T-cell (primary cell): ENCODE measurements around the gene CETP. TPM values are rescaled to one million over a fixed set of nuclear protein-coding genes. Genes with fewer than 3 reads are reported as not detected.

Experiments
- total RNA-seq, 35 experiments: library from RNA in 6 of 35; stranded (reverse) in 6 of 35; fragments of 120-200 nt in 1 of 35; gene quantifications; one replicate each; pipeline versions ENCODE4 v1.2.1 to v1.2.4 and lab custom pipeline; 2013 to 2026

CETP gene
- total RNA-seq, 5 donors from 2014 or later (not counting 1 experiment from before 2014, with no cell fraction given), result 0.18 to 0.25 (median 0.19) TPM; not detected in 2

Other genes starting within 250 kb of the CETP start
- gene NUP93, start 231.8 kb upstream of the CETP start, total RNA-seq, result 10 to 100 TPM; 52.6 to 72.4 (median 60.5) TPM
- under 1 TPM in 1 of 5 donors, not detected in 4; 0.35 TPM for gene SLC12A3, start 96.7 kb upstream of the CETP start, total RNA-seq
- 100 to 1,000 TPM; 149 to 185 (median 167) TPM for gene HERPUD1, start 29.8 kb upstream of the CETP start, total RNA-seq
- gene NLRC5, start 27.6 kb downstream of the CETP start, total RNA-seq, result 100 to 1,000 TPM; 390 to 711 (median 496) TPM
- gene CPNE2, start 130.6 kb downstream of the CETP start, total RNA-seq, result 1 to 10 TPM; 5.5 to 9.3 (median 6.1) TPM
- 100 to 1,000 TPM; 132 to 145 (median 144) TPM for gene PSME3IP1, start 224.1 kb downstream of the CETP start, total RNA-seq
- gene RSPRY1, start 224.4 kb downstream of the CETP start, total RNA-seq, result 10 to 100 TPM; 25.0 to 32.0 (median 28.2) TPM